Stimulated activated CD4-positive, alpha-beta T cell treated with anti-CD3 and anti-CD28 coated beads, TNF-alpha, amount 100 ng/mL, for 1 hour (primary cell): ENCODE data around the gene HIF3A.

ENCODE experiments used
- DNase-seq, 3 donors: peaks; one replicate each; pipeline ENCODE4 v3.0.0-alpha.2; 2020; ENCODE audit warnings: low read depth in 3 of 3, low spot score in 1 of 3

The HIF3A gene

GRCh38 chr19:46381756-46382345 is 85.0 kb downstream of the HIF3A start:
- no peak for DNase-seq

GRCh38 chr19:46383171-46383815 is 86.5 kb downstream of the HIF3A start:
- no peak for DNase-seq

- DNase-seq: no peak
These were observed 87.0 kb downstream of the HIF3A start for GRCh38 chr19:46383846-46384245.

DNA sequence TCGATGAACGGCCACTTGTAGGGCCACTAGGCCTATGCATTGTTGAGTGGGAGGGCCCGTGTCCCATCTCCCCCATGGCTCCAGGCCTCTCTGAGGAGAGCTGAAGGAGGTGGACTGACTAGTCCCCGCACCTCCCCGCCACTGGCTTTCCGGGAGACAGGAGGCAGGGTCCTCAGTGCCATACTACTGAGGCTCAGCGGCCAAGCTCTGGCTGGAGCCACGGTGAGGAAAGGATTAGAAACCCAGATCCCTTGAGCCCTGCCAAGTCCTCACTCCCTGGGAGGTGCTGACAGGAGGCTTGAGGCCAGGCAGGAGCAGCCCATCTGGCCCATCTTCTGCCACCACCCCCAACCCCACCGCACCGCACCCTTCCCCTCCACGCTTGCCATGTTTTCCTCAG is 87.6 kb downstream of the HIF3A start:
- DNase-seq: no peak

DNA sequence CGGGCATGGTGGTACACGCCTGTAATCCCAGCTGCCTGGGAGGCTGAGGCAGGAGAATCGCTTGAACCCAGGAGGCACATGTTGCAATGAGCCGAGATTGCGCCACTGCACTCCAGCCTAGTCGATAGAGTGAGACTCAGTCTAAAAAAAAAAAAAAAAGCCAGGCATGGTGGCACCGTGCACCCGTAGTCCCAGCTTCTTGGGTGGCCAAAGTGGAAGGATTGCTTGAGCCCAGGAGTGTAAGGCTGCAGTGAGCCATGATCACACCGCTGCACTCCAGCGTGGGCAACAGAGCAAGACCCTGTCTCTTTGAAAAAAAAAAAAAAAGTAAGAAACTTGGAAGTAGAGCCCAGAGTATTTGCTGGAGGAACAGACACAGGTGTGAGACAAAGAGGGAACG is 88.8 kb downstream of the HIF3A start:
- no peak for DNase-seq

- DNase-seq: no peak
These were observed 89.3 kb downstream of the HIF3A start for GRCh38 chr19:46386151-46386550.

GRCh38 chr19:46386996-46387712 is 90.3 kb downstream of the HIF3A start:
- DNase-seq: no peak

DNA sequence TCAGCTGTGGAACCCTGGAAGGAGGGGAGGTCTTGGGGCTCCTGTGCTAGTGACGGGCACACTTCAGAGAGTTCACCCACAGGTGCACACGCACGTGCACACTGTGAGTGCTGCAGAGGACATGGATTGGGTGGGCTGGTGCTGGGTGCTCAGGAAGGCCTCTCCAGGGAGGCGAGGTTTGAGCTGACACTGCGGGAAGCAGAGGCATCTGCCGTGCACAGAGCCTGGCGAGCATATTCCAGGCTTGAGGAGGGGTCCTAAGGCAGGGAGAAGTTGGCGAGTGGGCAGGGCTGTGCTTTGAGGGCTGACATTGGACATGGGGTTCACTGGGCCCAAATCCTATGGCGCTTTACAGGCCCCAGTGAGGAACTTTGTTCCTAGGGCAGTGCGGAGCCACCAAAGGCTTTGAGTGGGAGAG is 90.9 kb downstream of the HIF3A start:
- no peak for DNase-seq

DNA sequence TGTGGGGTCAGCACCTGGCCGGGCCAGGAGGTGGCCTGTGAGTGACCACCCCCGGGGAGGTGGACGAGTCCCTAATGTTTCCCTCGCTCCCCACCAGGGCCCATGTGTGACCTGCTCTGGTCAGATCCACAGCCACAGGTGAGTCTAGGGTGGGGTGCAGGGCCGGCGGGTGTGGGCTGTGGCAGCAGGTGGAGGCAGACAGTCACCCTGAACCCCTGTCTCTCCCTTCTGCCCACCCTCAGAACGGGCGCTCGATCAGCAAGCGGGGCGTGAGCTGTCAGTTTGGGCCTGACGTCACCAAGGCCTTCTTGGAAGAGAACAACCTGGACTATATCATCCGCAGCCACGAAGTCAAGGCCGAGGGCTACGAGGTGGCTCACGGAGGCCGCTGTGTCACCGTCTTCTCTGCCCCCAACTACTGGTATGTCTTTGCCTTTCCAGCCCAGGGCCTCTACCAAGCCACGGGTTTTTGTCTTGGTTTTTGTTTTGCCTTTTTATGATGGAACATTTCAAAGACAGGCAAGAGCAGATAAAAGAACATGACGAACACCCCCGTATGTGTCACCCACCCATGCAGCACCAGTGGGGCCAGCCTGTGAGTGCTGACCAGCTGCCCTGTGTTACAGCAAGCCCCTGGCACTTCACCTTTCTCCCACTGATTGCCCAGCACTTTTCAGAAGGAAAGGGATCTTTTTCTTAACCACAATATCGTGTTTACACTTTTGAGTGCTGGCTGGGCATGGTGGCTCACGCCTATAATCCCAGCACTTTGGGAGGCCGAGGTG is 91.7 kb downstream of the HIF3A start:
- no peak for DNase-seq

DNA sequence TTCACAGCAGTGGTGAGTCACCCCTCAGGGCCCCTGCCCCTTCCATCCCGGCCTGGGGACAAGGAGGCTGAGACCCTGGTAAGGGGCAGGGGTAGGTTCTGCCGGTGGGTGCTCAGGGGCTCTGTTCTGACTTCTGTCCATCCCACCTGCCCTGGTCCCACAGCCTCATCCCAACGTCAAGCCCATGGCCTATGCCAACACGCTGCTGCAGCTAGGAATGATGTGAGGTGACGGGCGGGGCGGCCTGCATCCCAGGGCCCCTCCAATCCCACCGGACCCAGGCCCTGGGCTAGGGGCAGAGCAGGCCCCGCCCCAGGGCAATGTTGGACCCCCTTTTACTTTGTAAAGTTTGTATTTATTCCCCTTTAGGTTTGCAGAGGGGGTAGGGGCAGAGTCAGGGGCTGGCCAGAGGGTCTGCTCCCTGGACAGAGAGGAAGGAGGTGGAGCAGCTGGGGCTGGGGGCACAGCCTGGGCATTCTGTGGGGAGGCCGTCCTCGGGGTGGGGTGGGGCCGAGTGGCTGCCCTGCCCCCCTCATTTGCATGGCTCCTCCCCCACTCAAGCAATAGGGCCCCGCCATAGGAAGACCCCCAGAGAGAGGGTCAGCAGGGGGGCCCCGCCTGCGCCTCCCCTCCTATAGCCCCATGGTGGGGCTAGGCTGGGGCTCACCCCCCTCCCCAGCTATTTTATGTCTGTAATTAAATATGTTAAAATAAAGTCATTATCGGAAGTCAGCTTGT is 93.4 kb downstream of the HIF3A start:
- DNase-seq: no peak

- DNase-seq: no peak
These were observed 94.0 kb downstream of the HIF3A start for GRCh38 chr19:46390866-46391265.

GRCh38 chr19:46391296-46392251 is 94.7 kb downstream of the HIF3A start:
- no peak for DNase-seq

DNA sequence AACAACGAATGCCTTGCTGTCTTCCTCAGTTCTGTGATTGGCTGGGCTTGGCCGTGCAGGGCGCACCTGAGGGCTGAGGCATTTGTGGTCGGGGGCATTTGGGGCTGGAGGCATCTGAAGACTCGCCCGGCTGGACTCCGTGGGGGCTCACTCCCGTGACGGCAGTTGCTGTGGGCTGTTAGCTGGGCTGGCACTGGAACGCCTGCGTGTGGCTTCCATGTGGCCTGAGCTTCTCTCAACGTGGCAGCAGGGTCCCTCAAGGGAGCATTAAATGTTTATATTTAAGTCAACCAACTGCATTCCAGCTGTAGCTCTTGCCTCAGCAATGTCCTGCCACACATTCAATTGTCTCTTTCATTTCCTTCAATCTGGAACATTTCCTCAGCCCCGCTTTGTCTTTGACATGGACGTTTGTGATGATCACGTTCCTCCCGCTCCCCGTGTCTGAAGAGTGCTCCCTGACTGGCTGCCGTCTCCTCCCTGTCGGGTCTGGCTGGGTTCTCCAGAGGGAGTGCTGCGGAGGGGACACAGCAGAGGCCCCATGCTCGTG is 95.5 kb downstream of the HIF3A start:
- no peak for DNase-seq

GRCh38 chr19:46392837-46393236 is 96.0 kb downstream of the HIF3A start:
- DNase-seq: no peak
